ENCODE measurements around the gene FAM53B.

- no peak for TF ChIP-seq POLR2A (IDR thresholded peaks at IDR 0.05; ENCODE audit: low read length)
- TF ChIP-seq GATA1 (IDR thresholded peaks at IDR 0.05; ENCODE audit: low read depth, low read length), result no peak
Observed at GRCh38 chr10:124708246-124708779, 35.9 kb downstream of the FAM53B start.

All from erythroblast (primary cell).